ENCODE data around the gene CLIC6.

The CLIC6 gene

DNA sequence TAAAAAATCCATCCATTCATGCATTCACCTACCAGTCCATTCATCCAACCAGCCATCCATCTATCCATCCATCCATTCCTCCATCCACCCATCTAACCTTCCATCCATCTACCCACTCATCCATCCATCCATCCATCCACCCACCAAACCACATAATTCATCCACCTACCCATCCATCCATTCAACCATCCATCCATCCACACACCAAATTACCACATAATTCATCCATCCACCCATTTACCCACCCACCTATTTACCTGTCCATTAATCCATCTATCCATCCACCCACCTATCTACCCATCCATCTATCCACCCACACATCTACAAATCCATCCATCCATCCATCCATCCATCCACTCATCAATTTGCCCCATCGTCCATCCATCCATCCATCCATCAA lies 71.4 kb downstream of the CLIC6 start:
- TF ChIP-seq, protein P1, sequence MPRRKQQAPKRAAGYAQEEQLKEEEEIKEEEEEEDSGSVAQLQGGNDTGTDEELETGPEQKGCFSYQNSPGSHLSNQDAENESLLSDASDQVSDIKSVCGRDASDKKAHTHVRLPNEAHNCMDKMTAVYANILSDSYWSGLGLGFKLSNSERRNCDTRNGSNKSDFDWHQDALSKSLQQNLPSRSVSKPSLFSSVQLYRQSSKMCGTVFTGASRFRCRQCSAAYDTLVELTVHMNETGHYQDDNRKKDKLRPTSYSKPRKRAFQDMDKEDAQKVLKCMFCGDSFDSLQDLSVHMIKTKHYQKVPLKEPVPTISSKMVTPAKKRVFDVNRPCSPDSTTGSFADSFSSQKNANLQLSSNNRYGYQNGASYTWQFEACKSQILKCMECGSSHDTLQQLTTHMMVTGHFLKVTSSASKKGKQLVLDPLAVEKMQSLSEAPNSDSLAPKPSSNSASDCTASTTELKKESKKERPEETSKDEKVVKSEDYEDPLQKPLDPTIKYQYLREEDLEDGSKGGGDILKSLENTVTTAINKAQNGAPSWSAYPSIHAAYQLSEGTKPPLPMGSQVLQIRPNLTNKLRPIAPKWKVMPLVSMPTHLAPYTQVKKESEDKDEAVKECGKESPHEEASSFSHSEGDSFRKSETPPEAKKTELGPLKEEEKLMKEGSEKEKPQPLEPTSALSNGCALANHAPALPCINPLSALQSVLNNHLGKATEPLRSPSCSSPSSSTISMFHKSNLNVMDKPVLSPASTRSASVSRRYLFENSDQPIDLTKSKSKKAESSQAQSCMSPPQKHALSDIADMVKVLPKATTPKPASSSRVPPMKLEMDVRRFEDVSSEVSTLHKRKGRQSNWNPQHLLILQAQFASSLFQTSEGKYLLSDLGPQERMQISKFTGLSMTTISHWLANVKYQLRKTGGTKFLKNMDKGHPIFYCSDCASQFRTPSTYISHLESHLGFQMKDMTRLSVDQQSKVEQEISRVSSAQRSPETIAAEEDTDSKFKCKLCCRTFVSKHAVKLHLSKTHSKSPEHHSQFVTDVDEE (CRISPR knock-in tag; IDR thresholded peaks at IDR 0.05) = no peak
- TF ChIP-seq, protein P2, sequence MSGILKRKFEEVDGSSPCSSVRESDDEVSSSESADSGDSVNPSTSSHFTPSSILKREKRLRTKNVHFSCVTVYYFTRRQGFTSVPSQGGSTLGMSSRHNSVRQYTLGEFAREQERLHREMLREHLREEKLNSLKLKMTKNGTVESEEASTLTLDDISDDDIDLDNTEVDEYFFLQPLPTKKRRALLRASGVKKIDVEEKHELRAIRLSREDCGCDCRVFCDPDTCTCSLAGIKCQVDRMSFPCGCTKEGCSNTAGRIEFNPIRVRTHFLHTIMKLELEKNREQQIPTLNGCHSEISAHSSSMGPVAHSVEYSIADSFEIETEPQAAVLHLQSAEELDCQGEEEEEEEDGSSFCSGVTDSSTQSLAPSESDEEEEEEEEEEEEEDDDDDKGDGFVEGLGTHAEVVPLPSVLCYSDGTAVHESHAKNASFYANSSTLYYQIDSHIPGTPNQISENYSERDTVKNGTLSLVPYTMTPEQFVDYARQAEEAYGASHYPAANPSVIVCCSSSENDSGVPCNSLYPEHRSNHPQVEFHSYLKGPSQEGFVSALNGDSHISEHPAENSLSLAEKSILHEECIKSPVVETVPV (CRISPR knock-in tag; IDR thresholded peaks at IDR 0.05) = no peak
- TF ChIP-seq TCF4 (CRISPR knock-in tag; IDR thresholded peaks at IDR 0.05; ENCODE audit: borderline replicate concordance) = no peak
- TF ChIP-seq ESRRG (CRISPR knock-in tag; IDR thresholded peaks at IDR 0.05) = no peak
- TF ChIP-seq PATZ1 (CRISPR knock-in tag; IDR thresholded peaks at IDR 0.05; ENCODE audit: borderline replicate concordance) = no peak
- TF ChIP-seq OSR1 (CRISPR knock-in tag; IDR thresholded peaks at IDR 0.05) = no peak
- no peak for TF ChIP-seq ZFP3 (CRISPR knock-in tag; IDR thresholded peaks at IDR 0.05)
- no peak for TF ChIP-seq ARNTL (CRISPR knock-in tag; IDR thresholded peaks at IDR 0.05; ENCODE audit: borderline replicate concordance, low read depth)
- no peak for TF ChIP-seq ZNF565 (CRISPR knock-in tag; conservative IDR thresholded peaks at IDR 0.05; ENCODE audit: low read depth)
- no peak for TF ChIP-seq ZNF70 (CRISPR knock-in tag; IDR thresholded peaks at IDR 0.05)
- TF ChIP-seq, protein P3, sequence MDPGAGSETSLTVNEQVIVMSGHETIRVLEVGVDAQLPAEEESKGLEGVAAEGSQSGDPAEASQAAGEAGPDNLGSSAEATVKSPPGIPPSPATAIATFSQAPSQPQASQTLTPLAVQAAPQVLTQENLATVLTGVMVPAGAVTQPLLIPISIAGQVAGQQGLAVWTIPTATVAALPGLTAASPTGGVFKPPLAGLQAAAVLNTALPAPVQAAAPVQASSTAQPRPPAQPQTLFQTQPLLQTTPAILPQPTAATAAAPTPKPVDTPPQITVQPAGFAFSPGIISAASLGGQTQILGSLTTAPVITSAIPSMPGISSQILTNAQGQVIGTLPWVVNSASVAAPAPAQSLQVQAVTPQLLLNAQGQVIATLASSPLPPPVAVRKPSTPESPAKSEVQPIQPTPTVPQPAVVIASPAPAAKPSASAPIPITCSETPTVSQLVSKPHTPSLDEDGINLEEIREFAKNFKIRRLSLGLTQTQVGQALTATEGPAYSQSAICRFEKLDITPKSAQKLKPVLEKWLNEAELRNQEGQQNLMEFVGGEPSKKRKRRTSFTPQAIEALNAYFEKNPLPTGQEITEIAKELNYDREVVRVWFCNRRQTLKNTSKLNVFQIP (CRISPR knock-in tag; IDR thresholded peaks at IDR 0.05; ENCODE audit: borderline replicate concordance, low read depth) = no peak
- TF ChIP-seq CSDC2 (CRISPR knock-in tag; IDR thresholded peaks at IDR 0.05) = no peak
- TF ChIP-seq ZNF8 (CRISPR knock-in tag; IDR thresholded peaks at IDR 0.05) = no peak
- TF ChIP-seq ZC3H10 (CRISPR knock-in tag; IDR thresholded peaks at IDR 0.05) = no peak
- no peak for TF ChIP-seq ZFP30 (CRISPR knock-in tag; IDR thresholded peaks at IDR 0.05)
- TF ChIP-seq GLIS3 (CRISPR knock-in tag; IDR thresholded peaks at IDR 0.05) = no peak
- TF ChIP-seq ISL1 (CRISPR knock-in tag; IDR thresholded peaks at IDR 0.05) = no peak
- TF ChIP-seq TOX (CRISPR knock-in tag; IDR thresholded peaks at IDR 0.05; ENCODE audit: borderline replicate concordance) = no peak
- no peak for ATAC-seq

DNA sequence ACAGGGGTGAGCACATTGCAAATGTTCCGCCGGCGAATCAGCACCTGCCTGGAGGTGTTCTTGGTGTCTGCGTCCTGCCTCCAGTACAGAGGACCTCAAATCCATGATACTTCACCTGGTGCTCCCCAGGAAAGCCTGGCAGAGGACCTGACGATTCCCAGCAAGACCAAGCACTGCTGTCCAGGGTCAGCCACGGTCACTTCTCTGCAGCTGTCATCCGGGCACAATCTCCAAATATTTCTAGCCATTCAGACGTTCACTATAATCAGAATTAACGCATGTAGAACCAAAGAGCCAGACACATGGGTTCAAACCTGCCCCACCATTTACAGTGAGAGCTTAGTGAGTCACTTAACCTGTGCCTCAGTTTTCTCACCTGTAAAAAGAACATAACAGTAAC lies 74.5 kb downstream of the CLIC6 start:
- ATAC-seq = no peak
- TF ChIP-seq ZFP3 (CRISPR knock-in tag; IDR thresholded peaks at IDR 0.05) = no peak
- TF ChIP-seq, protein P1 (CRISPR knock-in tag; IDR thresholded peaks at IDR 0.05) = no peak
- no peak for TF ChIP-seq ZFP30 (CRISPR knock-in tag; IDR thresholded peaks at IDR 0.05)
- TF ChIP-seq ARNTL (CRISPR knock-in tag; IDR thresholded peaks at IDR 0.05; ENCODE audit: borderline replicate concordance, low read depth) = no peak
- TF ChIP-seq SNAI2 (CRISPR knock-in tag; IDR thresholded peaks at IDR 0.05) = no peak
- TF ChIP-seq, protein P3 (CRISPR knock-in tag; IDR thresholded peaks at IDR 0.05; ENCODE audit: borderline replicate concordance, low read depth) = no peak
- no peak for TF ChIP-seq CSDC2 (CRISPR knock-in tag; IDR thresholded peaks at IDR 0.05)
- no peak for TF ChIP-seq ISL1 (CRISPR knock-in tag; IDR thresholded peaks at IDR 0.05)
- no peak for TF ChIP-seq ZC3H10 (CRISPR knock-in tag; IDR thresholded peaks at IDR 0.05)
- no peak for TF ChIP-seq ZNF70 (CRISPR knock-in tag; IDR thresholded peaks at IDR 0.05)
- TF ChIP-seq TCF4 (CRISPR knock-in tag; IDR thresholded peaks at IDR 0.05; ENCODE audit: borderline replicate concordance) = no peak
- TF ChIP-seq OSR1 (CRISPR knock-in tag; IDR thresholded peaks at IDR 0.05) = no peak
- no peak for TF ChIP-seq TOX (CRISPR knock-in tag; IDR thresholded peaks at IDR 0.05; ENCODE audit: borderline replicate concordance)
- no peak for TF ChIP-seq ZNF8 (CRISPR knock-in tag; IDR thresholded peaks at IDR 0.05)
- no peak for TF ChIP-seq ESRRG (CRISPR knock-in tag; IDR thresholded peaks at IDR 0.05)
- TF ChIP-seq RARB (CRISPR knock-in tag; IDR thresholded peaks at IDR 0.05) = no peak
- no peak for TF ChIP-seq PATZ1 (CRISPR knock-in tag; IDR thresholded peaks at IDR 0.05; ENCODE audit: borderline replicate concordance)
- TF ChIP-seq PPARA (CRISPR knock-in tag; IDR thresholded peaks at IDR 0.05; ENCODE audit: borderline replicate concordance) = no peak
- TF ChIP-seq BACH2 (CRISPR knock-in tag; IDR thresholded peaks at IDR 0.05; ENCODE audit: borderline replicate concordance) = no peak
- TF ChIP-seq CREB5 (CRISPR knock-in tag; IDR thresholded peaks at IDR 0.05; ENCODE audit: low read depth) = no peak
